Measurements from ENCODE around the gene LRRC38.
"Not testable (repeated sequence)": the region's sequence is repeated elsewhere in the genome, so short reads cannot be mapped to it uniquely, and the experiment has no call there.

DNA sequence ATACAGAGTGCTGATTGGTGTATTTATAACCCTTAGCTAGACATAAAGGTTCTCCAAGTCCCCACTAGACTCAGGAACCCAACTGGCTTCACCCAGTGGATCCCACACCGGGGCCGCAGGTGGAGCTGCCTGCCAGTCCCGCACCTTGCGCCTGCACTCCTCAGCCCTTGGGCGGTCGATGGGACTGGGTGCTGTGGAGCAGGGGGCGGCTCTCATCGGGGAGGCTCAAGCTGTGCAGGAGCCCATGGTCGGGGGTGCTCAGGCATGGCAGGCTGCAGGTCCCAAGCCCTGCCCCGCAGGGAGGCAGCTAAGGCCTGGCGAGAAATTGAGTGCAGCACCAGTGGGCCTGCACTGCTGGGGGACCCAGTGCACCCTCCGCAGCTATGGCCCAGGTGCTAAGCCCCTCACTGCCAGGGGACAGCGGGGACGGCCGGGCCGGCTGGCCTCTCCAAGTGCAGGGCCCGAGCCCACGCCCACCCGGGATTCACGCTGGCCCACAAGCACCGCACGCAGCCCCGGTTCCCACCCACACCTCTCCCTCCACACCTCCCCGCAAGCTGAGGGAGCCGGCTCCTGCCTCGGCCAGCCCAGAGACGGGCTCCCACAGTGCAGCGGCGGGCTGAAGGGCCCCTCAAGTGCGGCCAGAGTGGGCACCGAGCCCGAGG lies 80.0 kb downstream of the LRRC38 start:
- not testable (repeated sequence) for TF ChIP-seq CTCF, POLR2A (IDR thresholded peaks at IDR 0.05)
